Astrocyte (in vitro differentiated cells and primary cell): ENCODE results near the gene NRG2.

Experiments used
- CTCF ChIP-seq: IDR thresholded peaks from 2 replicates; pipeline ENCODE4 v1.5.1; 2011; ENCODE audit warnings: low read depth, mild to moderate bottlenecking, inconsistent platforms, low read length, moderate library complexity; ENCODE audit not compliant: insufficient read depth
- EZH2 ChIP-seq: IDR thresholded peaks from 2 replicates; pipeline ENCODE4 v1.6.1; 2012; ENCODE audit warnings: mild to moderate bottlenecking, low read length, inconsistent platforms; ENCODE audit not compliant: insufficient read depth

- TF ChIP-seq CTCF (no peak), EZH2 (no peak)
Observed at GRCh38 chr5:139875957-139876356, 167.1 kb downstream of the NRG2 start.
